HL-60/S4 (cell line): Measurements from ENCODE around the gene SYNPO2L.
"Not testable (repeated sequence)": the region's sequence is repeated elsewhere in the genome, so short reads cannot be mapped to it uniquely, and the experiment has no call there.

Experiments
- in situ Hi-C: fragments of 300-500 bp; cut with MboI; formaldehyde crosslinking; loops from 2 replicates; pipeline ENCODE4 v1.14.3; 2022; ENCODE audit warnings: low sequenced_read_pairs

SYNPO2L gene

DNA sequence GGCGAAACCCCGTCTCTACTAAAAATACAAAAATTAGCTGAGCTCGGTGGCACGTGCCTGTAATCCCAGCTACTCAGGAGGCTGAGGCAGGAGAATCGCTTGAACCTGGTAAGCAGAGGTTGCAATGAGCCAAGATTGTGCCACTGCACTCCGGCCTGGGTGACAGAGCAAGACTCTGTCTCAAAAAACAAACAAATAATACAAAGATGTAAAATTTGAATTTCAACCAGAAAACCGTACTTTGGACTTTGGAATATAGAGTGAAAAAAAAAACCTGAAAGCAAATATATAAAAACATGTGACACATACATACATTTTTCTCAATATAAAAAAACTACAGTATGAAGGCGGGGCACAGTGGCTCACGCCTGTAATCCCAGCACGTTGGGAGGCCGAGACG is 34.9 kb downstream of the SYNPO2L start:
- in situ Hi-C loops = not testable (repeated sequence)

DNA sequence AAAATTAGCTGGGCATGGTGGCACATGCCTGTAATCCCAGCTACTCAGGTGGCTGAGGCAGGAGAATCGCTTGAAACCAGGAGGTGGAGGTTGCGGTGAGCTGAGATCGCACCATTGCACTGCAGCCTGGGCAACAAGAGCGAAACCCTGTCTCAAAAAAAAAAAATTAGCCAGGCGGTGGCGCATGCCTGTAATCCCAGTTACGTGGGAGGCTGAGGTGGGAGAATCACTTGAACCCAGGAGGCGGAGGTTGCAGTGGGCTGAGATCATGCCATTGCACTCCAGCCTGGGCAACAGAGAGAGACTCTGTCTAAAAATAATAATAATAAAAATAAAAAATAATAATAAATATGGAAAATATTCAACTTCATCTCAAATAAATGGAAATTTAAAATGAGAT is 38.7 kb downstream of the SYNPO2L start:
- in situ Hi-C loops = not testable (repeated sequence)

DNA sequence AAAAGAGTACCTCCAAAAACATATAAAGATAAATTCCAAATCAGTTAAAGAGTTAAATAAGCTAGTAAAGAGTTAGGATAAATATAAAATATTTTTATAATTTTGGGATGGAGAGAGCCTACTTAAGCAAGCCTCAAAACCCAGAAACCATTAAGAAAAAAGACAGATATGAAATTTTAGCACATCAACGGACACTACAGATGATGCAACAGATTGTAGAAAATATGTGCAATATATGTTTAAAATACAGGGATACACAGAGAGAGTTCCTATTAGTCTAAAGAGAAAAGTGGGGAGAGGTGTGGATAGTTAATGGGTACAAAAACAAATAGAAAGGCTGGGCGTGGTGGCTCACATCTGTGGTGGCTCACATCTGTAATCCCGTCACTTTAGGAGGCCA is 41.1 kb downstream of the SYNPO2L start:
- in situ Hi-C loops = no loop called here

DNA sequence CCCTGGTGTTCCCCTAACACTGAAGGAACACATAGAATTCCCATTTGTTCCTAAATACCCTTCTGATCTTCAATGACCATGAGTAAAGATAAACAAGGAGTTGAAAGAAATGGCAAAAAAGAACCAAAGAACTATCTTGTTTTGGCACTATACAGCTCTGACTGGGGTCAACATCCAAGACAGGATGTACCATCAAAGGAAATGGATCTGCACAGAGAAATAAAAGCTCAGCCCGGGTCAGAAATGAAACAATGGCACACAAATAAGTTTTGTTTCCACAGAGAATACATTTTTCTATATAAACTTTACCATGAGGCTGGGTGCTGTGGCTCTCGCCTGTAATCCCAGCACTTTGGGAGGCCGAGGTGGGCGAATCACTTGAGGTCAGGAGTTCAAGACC is 46.7 kb downstream of the SYNPO2L start:
- in situ Hi-C loops = no loop called here

DNA sequence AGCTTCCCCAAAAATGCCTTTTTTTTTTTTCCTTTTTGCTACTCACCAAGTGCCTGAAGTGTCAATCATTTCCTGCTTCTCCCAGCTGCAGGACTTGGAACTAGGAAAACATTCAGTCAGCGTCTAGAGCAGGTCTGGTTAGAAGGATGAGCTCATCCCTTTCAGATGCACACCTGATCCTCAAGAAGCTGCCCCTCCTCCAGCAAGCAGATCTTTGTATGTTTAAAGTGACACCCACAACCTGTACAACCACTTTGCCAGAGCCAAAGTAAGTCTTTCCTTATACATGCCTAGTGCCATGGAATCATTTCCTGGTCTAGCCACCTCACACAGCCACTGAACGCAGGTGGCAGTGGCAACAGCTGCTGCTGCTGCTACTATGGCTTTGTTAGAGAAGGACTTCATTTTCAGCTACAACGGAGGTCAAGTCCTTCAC is 54.3 kb downstream of the SYNPO2L start:
- in situ Hi-C loops = no loop called here

DNA sequence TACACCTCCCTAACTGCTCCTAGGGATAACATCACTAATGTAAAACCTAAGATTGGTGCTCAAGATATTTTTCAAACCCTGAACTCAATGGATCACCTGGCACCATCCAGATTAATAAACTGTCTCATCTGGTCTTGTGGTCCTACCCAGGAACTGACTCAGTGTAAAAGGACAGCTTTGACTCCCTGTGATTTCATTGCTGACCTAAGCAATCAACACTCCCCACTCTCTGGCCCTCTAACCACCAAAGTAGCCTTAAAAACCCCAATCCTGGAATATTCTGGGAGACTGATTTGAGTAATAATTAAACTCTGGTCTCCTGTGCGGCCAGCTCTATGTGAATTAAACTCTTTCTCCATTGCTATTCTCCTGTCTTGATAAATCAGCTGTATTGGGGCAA is 58.5 kb downstream of the SYNPO2L start:
- in situ Hi-C loops = no loop called here
